Ammon's horn (tissue), 1 donor: Measurements from ENCODE around the gene FAM133A.
A peak's percentile ranks its signal among the peaks of the same experiment; 100 is the strongest.

ENCODE experiments used
- DNase-seq: peaks from one replicate; pipeline ENCODE4 v3.0.0-alpha.2; 2016; ENCODE audit warnings: low spot score

FAM133A gene

DNA sequence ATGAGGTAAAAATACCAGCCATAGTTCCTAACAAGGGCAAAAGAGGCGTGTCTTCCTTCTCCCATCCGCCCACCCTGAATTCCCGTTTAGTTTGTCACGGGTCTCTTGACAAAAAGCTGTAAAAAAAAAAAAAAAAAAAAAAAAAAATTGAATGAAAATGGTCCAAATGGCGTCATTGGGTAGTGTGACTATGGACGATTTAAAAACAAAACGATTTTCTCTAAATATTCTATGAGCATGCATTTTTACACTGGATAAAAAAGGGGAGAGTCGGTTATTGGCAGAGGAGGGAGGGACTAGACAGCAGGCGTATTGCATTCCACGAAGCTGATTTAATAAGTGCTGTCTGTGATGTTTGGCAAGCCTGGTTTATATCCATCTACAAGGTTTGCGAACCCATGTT lies at the start of gene FAM133A:
TSS of gene FAM133A (plus strand) at position 338 of the 403 bp plus-strand sequence. CDS start 35,214 bp downstream, outside the sequence.
- peak; percentile 51 for DNase-seq

DNA sequence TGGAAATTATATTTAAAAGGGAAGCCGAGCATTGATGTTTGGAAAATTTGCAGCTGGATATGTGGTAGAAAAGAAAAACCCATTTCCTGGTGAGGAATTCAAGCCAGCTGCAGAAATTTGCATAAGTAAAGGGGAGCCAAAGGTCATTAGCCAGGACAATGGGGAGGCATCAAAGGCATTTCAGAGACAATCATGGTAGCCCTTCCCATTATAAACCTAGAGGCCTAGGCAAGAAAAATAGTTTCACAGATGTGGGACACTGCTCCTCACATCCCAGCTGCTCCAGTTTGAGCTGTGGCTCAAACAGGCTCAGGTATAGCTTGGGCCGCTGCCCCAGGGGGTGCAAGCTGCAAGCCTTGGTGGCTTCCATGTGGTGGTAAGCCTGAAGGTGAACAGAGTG lies 36.4 kb upstream of the FAM133A start:
- no peak for DNase-seq

DNA sequence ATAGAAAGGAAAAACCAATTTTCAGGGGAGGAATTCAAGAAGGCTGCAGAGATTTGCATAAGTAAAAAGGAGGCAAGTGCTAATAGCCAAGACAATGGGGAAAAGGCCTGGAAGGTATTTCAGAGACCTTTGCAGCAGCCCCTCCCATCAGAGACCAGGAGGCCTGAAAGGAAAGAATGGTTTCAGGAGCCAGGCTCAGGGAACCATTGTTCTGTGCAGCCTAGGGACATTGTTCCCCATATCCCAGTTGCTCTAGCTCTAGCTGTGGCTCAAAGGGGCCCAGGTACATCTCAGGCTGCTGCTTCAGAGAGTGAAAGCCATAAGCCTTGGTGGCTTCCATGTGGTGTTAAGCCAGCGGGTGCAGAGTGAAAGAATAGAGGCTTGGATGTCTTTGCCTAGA lies 24.6 kb upstream of the FAM133A start:
- no peak for DNase-seq

DNA sequence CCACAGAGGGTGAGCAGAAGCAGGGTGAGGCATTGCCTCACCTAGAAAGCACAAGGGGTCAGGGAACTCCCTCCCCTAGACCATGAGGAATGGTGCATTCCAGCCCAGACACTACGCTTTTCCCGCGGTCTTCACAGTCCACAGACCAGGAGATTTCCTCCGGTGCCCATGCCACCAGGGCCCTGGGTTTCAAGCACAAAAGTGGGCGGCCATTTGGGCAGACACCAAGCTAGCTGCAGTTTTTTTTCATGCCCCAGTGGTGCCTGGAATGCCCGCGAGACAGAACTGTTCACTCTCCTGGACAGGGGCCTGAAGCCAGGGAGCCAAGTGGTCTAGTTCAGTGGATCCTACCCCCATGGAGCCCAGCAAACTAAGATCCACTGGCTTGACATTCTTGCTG lies 13.4 kb upstream of the FAM133A start:
- no peak for DNase-seq

DNA sequence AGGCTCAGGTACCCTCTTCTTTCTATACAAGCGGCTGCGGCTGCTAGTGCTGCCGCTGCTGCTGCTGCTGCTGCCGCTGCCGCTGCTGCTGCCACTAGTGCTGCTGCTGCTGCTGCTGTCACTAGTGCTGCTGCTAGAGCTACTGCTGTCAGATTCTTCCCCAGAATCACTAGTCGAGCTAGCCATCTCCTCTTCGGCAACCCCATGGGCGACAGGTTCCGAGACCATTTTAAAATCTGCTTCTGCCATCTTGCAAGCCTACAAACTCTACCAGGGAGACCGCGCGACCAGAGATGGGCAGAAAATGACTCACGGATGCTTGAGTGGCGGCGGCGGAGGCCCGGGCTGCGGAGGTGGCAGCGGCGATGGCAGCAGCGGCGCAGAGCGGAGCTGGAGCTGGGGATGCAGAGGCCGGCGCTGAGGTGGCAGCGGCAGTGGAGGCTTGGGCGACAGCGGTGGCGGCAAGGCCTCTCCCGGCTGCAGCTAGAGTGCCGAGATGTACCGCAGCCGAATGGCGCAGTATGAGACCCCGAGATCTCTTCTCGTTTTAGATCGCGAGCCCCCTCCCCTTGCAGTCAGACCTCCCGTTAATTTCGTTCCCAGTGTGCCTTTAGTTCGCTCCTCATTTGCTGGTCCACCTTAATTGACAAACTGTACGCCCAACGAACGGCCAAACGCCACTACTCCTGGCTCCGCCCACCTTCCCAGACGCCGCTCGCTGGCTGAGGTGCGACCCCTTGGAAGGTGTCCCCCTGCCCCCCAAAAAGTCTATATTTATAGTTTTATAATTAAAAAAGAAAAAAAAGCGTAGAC lies 744 bp upstream of the FAM133A start, which contains the start of gene NAP1L3:
TSS of gene NAP1L3 (minus strand) at position 523 of the 813 bp plus-strand sequence. CDS start at position 249, 274 bp downstream.
- DNase-seq, result peak; percentile 93

DNA sequence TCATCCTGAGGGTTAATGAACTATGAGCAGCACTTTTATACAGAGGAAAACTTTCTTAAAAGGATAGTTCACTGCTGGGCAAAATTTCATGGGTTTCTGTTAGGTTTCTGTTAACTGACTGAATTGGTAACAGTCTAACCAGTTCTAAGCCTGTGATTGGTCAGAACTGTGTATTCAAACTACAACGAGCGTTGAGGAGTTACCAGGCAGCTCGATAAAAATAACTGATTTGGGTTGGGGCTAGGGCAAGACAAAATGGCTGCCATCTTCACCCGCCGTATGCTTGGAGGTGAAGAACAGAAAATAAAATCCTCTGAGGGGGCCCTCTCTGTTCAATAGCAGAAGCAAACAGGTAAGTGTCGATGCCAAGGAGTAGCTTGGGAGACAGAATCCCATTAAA lies 22.0 kb downstream of the FAM133A start:
- no peak for DNase-seq

DNA sequence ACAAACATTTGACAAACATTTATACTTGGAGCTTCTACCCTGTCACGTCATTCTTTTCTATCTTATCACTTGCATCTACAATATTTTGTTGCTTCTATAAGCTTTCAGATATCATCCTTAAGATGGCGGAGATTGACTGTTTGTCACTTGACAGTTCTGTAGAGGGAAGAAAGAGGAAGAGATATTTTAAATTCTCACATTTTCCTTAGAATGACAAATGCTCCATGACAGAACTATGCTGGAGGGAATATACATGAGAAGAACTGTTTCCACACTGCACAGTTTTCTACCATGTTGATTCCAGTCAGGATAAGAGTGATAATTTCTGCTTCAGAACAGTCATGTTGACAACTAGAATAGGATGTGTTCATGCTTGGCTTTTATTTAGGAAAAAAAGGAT lies 29.7 kb downstream of the FAM133A start:
- no peak for DNase-seq

DNA sequence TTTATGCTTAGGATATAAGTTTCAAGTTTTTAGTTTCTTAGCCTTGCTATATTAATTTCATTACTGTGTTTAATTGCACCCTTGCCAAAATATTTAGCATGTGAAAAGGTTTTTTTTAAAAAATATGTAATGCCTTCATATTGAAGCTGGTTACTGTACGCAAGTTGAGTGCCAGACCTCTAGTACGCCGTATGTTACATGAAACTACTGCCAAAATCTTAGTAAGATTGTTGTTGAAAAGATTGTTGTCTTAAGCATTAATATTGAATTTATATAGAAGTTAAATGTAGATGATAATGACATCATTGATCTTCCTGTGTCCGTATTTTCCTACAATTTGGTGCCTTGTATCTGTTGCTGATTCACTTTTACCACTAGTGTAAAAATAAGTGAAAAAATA lies 37.1 kb downstream of the FAM133A start:
- no peak for DNase-seq

DNA sequence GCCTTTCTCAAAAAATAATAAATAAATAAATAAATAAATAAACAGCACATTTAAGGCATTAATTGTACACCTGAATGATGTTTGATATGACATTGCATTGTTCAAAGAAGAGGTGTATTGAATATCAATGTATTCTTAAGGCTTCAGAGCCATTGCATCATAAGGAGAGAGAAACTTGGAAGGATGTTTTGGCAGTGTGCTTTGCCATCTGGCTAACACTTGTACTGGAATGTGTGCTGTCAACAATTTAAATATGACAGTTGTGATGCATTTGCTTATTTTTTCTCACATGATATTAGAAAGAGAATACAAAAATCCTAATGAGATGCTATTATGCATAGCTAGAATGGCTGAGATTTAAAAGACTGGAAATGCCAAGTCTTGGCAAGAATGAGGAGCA lies 67.8 kb downstream of the FAM133A start:
- peak; percentile 1 for DNase-seq

DNA sequence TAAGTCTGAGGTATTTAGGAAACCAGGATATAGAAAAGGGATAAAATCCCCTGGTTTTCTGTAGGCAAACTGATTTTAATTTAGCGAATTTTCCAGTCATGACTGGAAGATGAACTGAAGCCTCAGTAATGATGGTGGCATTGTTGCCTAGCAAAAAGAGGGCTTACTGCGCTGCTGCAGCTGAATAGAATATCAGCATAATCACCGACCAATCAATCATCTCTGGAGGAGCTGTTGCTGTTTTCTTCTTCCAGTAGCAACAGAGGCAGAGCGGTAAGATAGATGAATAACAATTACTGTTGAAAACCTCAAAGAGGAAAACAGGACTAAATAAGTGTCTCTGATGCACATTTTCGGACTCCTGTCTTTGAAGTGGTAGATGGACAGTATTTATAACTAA lies 86.2 kb downstream of the FAM133A start:
- no peak for DNase-seq
